Measurements from ENCODE around the gene ZNF816.
"Not testable (repeated sequence)": the region's sequence is repeated elsewhere in the genome, so short reads cannot be mapped to it uniquely, and the experiment has no call there.

ZNF816 gene

DNA sequence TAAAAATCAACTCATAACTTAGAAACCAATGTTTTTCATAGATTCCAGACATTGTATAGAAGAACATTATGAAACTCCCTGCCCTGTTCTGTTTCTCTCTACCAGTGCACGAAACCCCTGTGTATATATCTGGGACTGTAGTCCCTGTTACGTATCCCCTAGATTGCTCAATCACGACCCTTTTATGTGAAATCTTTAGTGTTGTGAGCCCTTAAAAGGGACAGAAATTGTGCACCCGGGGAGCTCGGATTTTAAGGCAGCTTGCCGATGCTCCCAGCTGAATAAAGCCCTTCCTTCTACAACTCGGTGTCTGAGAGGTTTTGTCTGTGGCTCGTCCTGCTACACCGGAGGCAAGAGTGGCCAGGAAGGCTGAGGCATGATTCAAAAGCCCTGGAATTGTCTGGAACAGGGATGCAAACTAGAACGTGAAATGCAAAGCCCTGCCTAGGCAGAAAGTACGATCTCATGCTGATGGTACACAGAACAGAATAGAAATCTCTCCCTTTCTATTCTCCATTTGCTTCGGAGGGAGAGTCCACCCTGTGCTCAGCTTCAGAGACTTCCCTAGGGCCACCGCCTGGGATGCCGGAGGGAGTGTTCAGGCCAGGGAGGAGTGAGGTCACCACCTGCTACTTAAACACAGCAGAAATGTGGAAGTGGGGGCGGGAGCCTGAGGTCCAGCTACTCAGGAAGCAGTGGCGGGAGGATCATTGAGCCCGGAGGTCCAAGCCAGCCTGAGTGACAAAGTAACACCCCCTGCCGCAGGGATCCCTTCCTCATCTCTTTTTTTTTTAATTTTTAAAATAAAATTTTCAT lies 38.7 kb downstream of the ZNF816 start:
- DNase-seq = no peak

DNA sequence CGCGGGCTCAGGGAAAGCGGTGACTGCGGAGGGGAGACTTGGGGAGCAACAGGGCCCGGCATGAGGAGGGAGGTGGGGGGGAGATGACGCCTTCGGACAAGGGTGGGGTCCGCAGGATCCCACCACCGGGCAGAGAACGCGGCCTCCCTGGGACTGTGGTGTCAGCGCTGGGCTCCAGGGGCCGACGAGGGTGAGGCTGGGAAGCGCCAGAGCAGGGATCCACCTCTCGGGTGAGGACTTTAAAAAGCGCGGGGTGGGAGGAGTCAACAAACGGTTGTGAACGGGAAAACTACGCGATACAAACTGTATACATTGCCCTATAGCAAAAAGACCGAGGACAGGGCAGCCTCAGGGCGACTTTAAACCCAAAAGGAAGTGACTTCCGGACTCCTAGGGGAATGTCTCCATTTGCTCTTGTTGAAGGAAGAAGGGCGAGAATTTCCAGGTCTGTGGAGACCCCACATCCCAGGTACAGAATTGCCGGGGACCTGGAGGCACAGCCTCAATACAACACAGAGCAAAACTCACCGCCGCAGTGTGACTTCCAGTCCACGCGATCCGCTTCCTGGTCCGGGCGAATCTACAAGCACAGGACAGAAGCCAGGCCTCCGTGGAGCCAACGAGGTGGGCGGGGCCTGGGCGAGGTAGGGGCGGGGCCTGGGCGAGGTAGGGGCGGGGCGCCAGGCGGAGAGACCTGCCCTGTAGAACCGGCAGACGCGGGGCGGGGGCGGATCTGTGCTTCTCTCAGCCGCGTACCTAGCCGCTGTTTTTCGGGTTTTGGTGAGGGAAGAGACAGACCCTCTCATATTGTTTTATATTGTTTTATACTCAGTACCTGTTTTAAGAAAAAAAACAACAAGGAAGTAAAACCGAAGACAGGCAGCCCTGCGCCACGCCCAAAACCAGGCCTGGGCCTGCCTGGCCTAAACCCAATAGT lies 39.6 kb downstream of the ZNF816 start, which contains the start of gene ZNF888:
TSS of gene ZNF888 (minus strand) at position 588 of the 937 bp plus-strand sequence. CDS start 5,555 bp downstream, outside the sequence.
- DNase-seq = peak; percentile 77

DNA sequence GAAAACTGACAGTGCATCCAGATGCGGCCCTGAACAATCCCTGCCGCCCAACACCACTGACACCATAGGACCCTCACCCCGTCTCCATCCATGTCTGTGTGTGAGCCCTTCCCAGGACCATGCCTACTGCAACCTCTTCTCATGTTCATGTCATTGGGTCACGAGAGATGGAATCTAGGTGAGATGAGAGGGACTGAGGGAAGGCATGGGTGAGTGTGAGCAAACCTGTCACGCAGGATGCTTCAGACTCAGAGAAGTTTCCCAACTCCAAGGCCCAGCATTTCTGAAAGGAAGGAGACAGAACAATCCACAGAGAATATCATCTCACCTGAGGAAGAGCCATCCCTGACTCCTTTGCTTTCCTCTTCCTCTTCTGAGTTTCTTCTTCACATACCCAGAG lies 45.1 kb downstream of the ZNF816 start:
- DNase-seq = no peak

DNA sequence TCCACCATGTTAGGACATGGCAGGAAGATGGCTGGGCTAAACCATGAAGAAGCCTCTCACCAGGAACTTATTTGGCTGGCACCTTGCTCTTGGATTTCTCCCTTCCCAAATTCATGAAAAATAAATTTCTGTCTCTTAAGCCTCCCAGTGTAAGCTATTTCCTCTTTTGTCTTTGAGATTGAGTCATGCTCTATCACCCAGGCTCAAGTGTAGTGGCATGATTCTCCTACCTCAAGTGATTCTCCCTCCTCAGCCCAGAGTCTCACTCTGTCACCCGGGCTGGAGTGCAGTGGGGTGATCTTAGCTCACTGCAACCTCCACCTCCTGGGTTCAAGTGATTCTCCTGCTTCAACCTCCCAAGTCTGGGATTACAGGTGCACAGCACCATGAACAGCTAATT lies 52.0 kb downstream of the ZNF816 start:
- DNase-seq = no peak

DNA sequence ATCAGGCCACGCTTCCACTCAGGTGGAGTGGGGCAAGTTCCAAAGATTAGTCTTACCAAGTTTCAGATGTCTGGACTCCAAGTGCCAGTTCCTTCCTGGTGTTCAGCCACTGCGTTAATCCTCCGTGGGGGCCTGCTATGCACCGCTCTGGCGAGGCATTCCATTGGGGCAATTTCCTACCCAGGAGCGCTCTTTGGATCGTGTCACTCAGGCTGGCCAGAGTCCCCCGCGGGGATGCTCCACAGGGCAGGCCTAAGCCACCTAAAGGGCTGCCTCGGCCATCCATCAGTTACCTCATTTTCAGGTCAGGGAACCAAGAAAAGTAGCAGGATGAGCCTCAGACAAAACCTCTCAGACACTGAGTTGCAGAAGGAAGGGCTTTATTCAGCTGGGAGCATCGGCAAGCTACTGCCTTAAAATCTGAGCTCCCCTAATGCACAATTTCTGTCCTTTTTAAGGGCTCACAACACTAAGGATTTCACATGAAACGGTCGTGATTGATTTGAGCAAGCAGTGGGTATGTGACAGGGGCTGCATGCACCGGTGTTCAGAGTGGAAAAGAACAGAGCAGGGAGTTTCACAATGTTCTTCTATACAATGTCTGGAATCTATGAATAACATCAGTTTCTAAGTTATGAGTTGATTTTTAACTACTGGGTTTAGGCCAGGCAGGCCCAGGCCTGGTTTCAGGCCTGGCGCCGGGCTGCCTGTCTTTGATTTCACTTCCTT lies 58.5 kb downstream of the ZNF816 start:
- DNase-seq = not testable (repeated sequence)

DNA sequence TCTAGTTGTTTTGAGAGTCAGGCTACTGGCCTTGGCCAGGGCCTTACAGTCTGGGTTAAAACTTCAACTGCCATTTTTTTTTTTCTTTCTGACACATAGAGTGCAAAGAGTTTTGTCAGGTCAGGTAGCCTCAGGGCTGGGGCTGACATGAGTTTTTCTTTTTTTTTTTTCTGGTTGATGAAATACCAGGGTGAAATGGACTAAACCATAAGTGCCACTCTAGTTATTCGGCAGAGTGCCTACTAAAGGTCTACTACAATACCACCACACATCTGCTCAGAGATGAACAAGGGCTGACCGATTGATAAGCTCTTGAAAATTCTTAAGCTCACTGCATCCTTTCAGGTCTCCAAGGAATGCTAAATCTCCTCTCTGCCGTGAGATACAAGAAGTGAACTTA lies 60.8 kb downstream of the ZNF816 start:
- no peak for DNase-seq
